ENCODE data around the gene ITM2B.
"Not testable (repeated sequence)": the region's sequence is repeated elsewhere in the genome, so short reads cannot be mapped to it uniquely, and the experiment has no call there.

Gene ITM2B

GRCh38 chr13:48230541-48230940 is 2.5 kb upstream of the ITM2B start:
- no peak for DNase-seq (ENCODE audit: low spot score)

- no peak for DNase-seq (ENCODE audit: low spot score)
These were observed 1.9 kb upstream of the ITM2B start for GRCh38 chr13:48231080-48231479.

- DNase-seq (ENCODE audit: low spot score), result no peak
These were observed 1.1 kb upstream of the ITM2B start for GRCh38 chr13:48231933-48232332.

- DNase-seq (ENCODE audit: low spot score), result no peak
These were observed 473 bp upstream of the ITM2B start for GRCh38 chr13:48232420-48233045.

- DNase-seq (ENCODE audit: low spot score), result no peak
These were observed 983 bp downstream of the ITM2B start for GRCh38 chr13:48233889-48234488.

- DNase-seq (ENCODE audit: low spot score), result no peak
These were observed 1.7 kb downstream of the ITM2B start for GRCh38 chr13:48234566-48235340.

GRCh38 chr13:48235341-48236135 is 2.5 kb downstream of the ITM2B start:
- DNase-seq (ENCODE audit: low spot score), result no peak

GRCh38 chr13:48236528-48237353 is 3.7 kb downstream of the ITM2B start:
- no peak for DNase-seq (ENCODE audit: low spot score)

- DNase-seq (ENCODE audit: low spot score), result not testable (repeated sequence)
These were observed 6.4 kb downstream of the ITM2B start for GRCh38 chr13:48239369-48239768.

GRCh38 chr13:48241651-48242050 is 8.6 kb downstream of the ITM2B start:
- DNase-seq (ENCODE audit: low spot score), result no peak

- DNase-seq (ENCODE audit: low spot score), result no peak
These were observed 9.7 kb downstream of the ITM2B start for GRCh38 chr13:48242677-48243076.

- DNase-seq (ENCODE audit: low spot score), result no peak
These were observed 11.2 kb downstream of the ITM2B start for GRCh38 chr13:48244159-48244558.

- no peak for DNase-seq (ENCODE audit: low spot score)
These were observed 13.1 kb downstream of the ITM2B start for GRCh38 chr13:48246102-48246501.

GRCh38 chr13:48249018-48249417 is 16.0 kb downstream of the ITM2B start:
- DNase-seq (ENCODE audit: low spot score), result no peak

GRCh38 chr13:48251611-48252081 is 18.6 kb downstream of the ITM2B start:
- no peak for DNase-seq (ENCODE audit: low spot score)

GRCh38 chr13:48252176-48252575 is 19.2 kb downstream of the ITM2B start:
- no peak for DNase-seq (ENCODE audit: low spot score)

- no peak for DNase-seq (ENCODE audit: low spot score)
These were observed 20.8 kb downstream of the ITM2B start for GRCh38 chr13:48253849-48254248.

- DNase-seq (ENCODE audit: low spot score), result no peak
These were observed 22.1 kb downstream of the ITM2B start for GRCh38 chr13:48255090-48255489.

- DNase-seq (ENCODE audit: low spot score), result no peak
These were observed 22.9 kb downstream of the ITM2B start for GRCh38 chr13:48255954-48256353.

- DNase-seq (ENCODE audit: low spot score), result no peak
These were observed 25.0 kb downstream of the ITM2B start for GRCh38 chr13:48258002-48258401.

- no peak for DNase-seq (ENCODE audit: low spot score)
These were observed 25.4 kb downstream of the ITM2B start for GRCh38 chr13:48258430-48258829.

Measured in left forelimb (tissue), 1 donor.